Esophagus squamous epithelium (tissue), 5 donors: ENCODE measurements around the gene ETNPPL. TPM values are rescaled to one million over a fixed set of nuclear protein-coding genes. Genes with fewer than 3 reads are reported as not detected.

Experiments
- DNase-seq: peaks from one replicate; lab custom pipeline; 2025; lab: John Stamatoyannopoulos, UW
- H3K27ac ChIP-seq, 4 donors: fragments of 200-600 bp; sonication (generic); one replicate each; pipeline ENCODE4 v1.5.1; 2016 to 2019; ENCODE audit warnings: mild to moderate bottlenecking in 1 of 4
- H3K27me3 ChIP-seq, 4 donors: fragments of 200-600 bp; sonication (generic); 1 replicate in 3 of 4; 2 replicates in 1 of 4; pipeline versions ENCODE4 v1.5.1 to v1.6.0; 2017 to 2021; ENCODE audit warnings: antibody characterized with exemption in 1 of 4
- H3K36me3 ChIP-seq, 3 donors: fragments of 200-600 bp; sonication (generic); one replicate each; pipeline ENCODE4 v1.5.1; 2016 to 2019
- H3K4me1 ChIP-seq, 3 donors: fragments of 200-600 bp; sonication (generic); one replicate each; pipeline ENCODE4 v1.5.1; 2017 to 2019
- H3K4me3 ChIP-seq, 4 donors: fragments of 200-600 bp; sonication (generic); 1 replicate in 3 of 4; 2 replicates in 1 of 4; pipeline ENCODE4 v1.5.1; 2016 to 2019; ENCODE audit warnings: mild to moderate bottlenecking in 2 of 4, moderate library complexity in 1 of 4
- H3K9me3 ChIP-seq, 3 donors: fragments of 200-600 bp; sonication (generic); one replicate each; pipeline ENCODE4 v1.5.1; 2016 to 2019
- CTCF ChIP-seq, 6 experiments: fragments of 450-650 bp in 4 of 6; fragments of 200-600 bp in 2 of 6; sonication (generic) in 2 of 6; IDR thresholded peaks; one replicate each; pipeline ENCODE4 v1.5.1; 2016 to 2019; ENCODE audit warnings: antibody characterized with exemption in 6 of 6, mild to moderate bottlenecking in 4 of 6, moderate library complexity in 4 of 6
- POLR2A ChIP-seq, 4 donors: fragments of 450-650 bp; IDR thresholded peaks; one replicate each; pipeline ENCODE4 v1.6.1; 2017; ENCODE audit warnings: antibody characterized with exemption in 4 of 4, mild to moderate bottlenecking in 4 of 4, moderate library complexity in 3 of 4
- WGBS, 2 donors: methylation state at CpG; one replicate each; pipeline ENCODE4 v1.1.5; 2018; 5-methylcytosine and 5-hydroxymethylcytosine counted together
- intact Hi-C: fragments of 100-400 bp; cut with DNase I; formaldehyde crosslinking; loops from one replicate; pipeline ENCODE4 v1.15.0; 2022
- total RNA-seq, 4 donors: library from RNA; depleted of rRNA; stranded (reverse); fragments of >200 nt; gene quantifications; one replicate each; pipeline ENCODE4 v1.1.0, GENCODE V29; 2016
- donor health status: DM: yes; HTN: yes; CAD: no.

ETNPPL gene
- total RNA-seq, 4 donors from 2014 or later: not detected

- no peaks in the 10 kb centered on the region for H3K36me3 ChIP-seq
- WGBS, 2 donors: 74 to 100% methylated on average over 1 of the region's 1 CpG
- no peak overlapping the region for H3K27ac ChIP-seq
- TF ChIP-seq CTCF (IDR thresholded peaks at IDR 0.05) (no peak), POLR2A (IDR thresholded peaks at IDR 0.05) (no peak)
- DNase-seq: no peak
- no peak overlapping the region for H3K4me3 ChIP-seq
- no peaks in the 10 kb centered on the region for H3K27me3 ChIP-seq
- H3K9me3 ChIP-seq: no peaks in the 10 kb centered on the region
- H3K4me1 ChIP-seq: no peaks in the 10 kb centered on the region
- intact Hi-C loops: no loop called here
Measured at GRCh38 chr4:108695062-108695461, 67.8 kb downstream of the ETNPPL start.

- WGBS, 2 donors: 59 to 69% methylated on average over 3 of the region's 3 CpGs
- H3K9me3 ChIP-seq: no peaks in the 10 kb centered on the region
Measured at GRCh38 chr4:108694423-108694822, 68.4 kb downstream of the ETNPPL start.

GRCh38 chr4:108693819-108694218 lies 69.0 kb downstream of the ETNPPL start:
- no peaks in the 10 kb centered on the region for H3K27me3 ChIP-seq
- H3K27ac ChIP-seq: no peak overlapping the region
- intact Hi-C loops: no loop called here
- no peaks in the 10 kb centered on the region for H3K36me3 ChIP-seq
- H3K4me3 ChIP-seq: no peak overlapping the region
- no peaks in the 10 kb centered on the region for H3K9me3 ChIP-seq
- DNase-seq: no peak
- no peak for TF ChIP-seq POLR2A (IDR thresholded peaks at IDR 0.05)
- no peak for TF ChIP-seq CTCF (IDR thresholded peaks at IDR 0.05)
- 80 to 86% methylated on average over 3 of the region's 3 CpGs for WGBS, 2 donors
- H3K4me1 ChIP-seq: no peaks in the 10 kb centered on the region

More at GRCh38 chr4:108694423-108694822, 68.4 kb downstream of the ETNPPL start:
- intact Hi-C loops: no loop called here
- H3K27me3 ChIP-seq: no peaks in the 10 kb centered on the region
- no peak for TF ChIP-seq CTCF (IDR thresholded peaks at IDR 0.05)
- TF ChIP-seq POLR2A (IDR thresholded peaks at IDR 0.05): no peak
- no peak overlapping the region for H3K4me3 ChIP-seq
- no peaks in the 10 kb centered on the region for H3K4me1 ChIP-seq
- H3K36me3 ChIP-seq: no peaks in the 10 kb centered on the region
- H3K27ac ChIP-seq: no peak overlapping the region
- no peak for DNase-seq

GRCh38 chr4:108693211-108693610 lies 69.6 kb downstream of the ETNPPL start:
- 78 to 79% methylated on average over 3 of the region's 3 CpGs for WGBS, 2 donors
- Histone ChIP-seq H3K4me1 (no peaks in the 10 kb centered on the region), H3K36me3 (no peaks in the 10 kb centered on the region), H3K9me3 (no peaks in the 10 kb centered on the region), H3K27me3 (no peaks in the 10 kb centered on the region), H3K27ac (no peak overlapping the region), H3K4me3 (no peak overlapping the region)
- intact Hi-C loops: no loop called here
- no peak for DNase-seq
- no peak for TF ChIP-seq POLR2A (IDR thresholded peaks at IDR 0.05)
- no peak for TF ChIP-seq CTCF (IDR thresholded peaks at IDR 0.05)

Other genes starting within 250 kb of the ETNPPL start
- 1,000 to 10,000 TPM in 2 of 4 donors, 100 to 1,000 TPM in 2; 495 to 1,287 (median 903) TPM for gene RPL34, start 142.5 kb downstream of the ETNPPL start, total RNA-seq
- gene OSTC, start 112.5 kb downstream of the ETNPPL start, total RNA-seq: 100 to 1,000 TPM in 1 of 4 donors, 10 to 100 TPM in 3; 54.9 to 109 (median 80.8) TPM